Neuronal stem cell (in vitro differentiated cells): ENCODE data around the gene TSHZ2.
A peak's percentile ranks its signal among the peaks of the same experiment; 100 is the strongest.

Experiments
- DNase-seq: peaks from one replicate; pipeline ENCODE4 v3.0.0-alpha.2; 2013; ENCODE audit warnings: low spot score
- H2AFZ ChIP-seq: one replicate; pipeline ENCODE4 v1.6.1; 2013; ENCODE audit warnings: mild to moderate bottlenecking, low read length, inconsistent platforms
- H2AK5ac ChIP-seq: 2 replicates; pipeline ENCODE4 v1.6.1; 2013; ENCODE audit warnings: low read depth, mild to moderate bottlenecking, inconsistent platforms, low read length, moderate library complexity, mixed read lengths
- H2BK120ac ChIP-seq: 2 replicates; pipeline ENCODE4 v1.6.1; 2013; ENCODE audit warnings: low read depth, mild to moderate bottlenecking, inconsistent platforms, low read length, moderate library complexity, mixed read lengths
- H2BK12ac ChIP-seq: one replicate; pipeline ENCODE4 v1.6.1; 2013; ENCODE audit warnings: low read length, inconsistent platforms
- H2BK15ac ChIP-seq: 2 replicates; pipeline ENCODE4 v1.6.1; 2013; ENCODE audit warnings: mild to moderate bottlenecking, low read length, inconsistent platforms, mixed read lengths
- H2BK5ac ChIP-seq: one replicate; pipeline ENCODE4 v1.6.1; 2013; ENCODE audit warnings: inconsistent platforms, mild to moderate bottlenecking, low read length, moderate library complexity
- H3K14ac ChIP-seq: one replicate; pipeline ENCODE4 v1.6.1; 2013; ENCODE audit warnings: low read length, inconsistent platforms
- H3K18ac ChIP-seq: 2 replicates; pipeline ENCODE4 v1.6.1; 2013; ENCODE audit warnings: low read length, inconsistent platforms
- H3K23ac ChIP-seq: 2 replicates; pipeline ENCODE4 v1.6.1; 2013; ENCODE audit warnings: low read depth, mild to moderate bottlenecking, mixed read lengths, low read length, inconsistent platforms; ENCODE audit not compliant: poor library complexity
- H3K27ac ChIP-seq: replicated peaks from 3 replicates; pipeline ENCODE4 v1.5.1; 2013; ENCODE audit warnings: low read length, inconsistent platforms
- H3K27me3 ChIP-seq, 3 experiments: 2 replicates each; pipeline ENCODE4 v1.6.1; 2013; ENCODE audit warnings: low read length in 3 of 3, mild to moderate bottlenecking in 2 of 3, inconsistent platforms in 1 of 3, low read depth in 1 of 3, mixed read lengths in 1 of 3, moderate library complexity in 1 of 3; ENCODE audit not compliant: control insufficient read depth in 3 of 3, insufficient read depth in 3 of 3
- H3K36me3 ChIP-seq, 2 donors: replicated peaks in 1 of 2; 2 replicates each; pipeline ENCODE4 v1.6.1; 2013; ENCODE audit warnings: low read length in 2 of 2; ENCODE audit not compliant: control insufficient read depth in 2 of 2, insufficient read depth in 2 of 2
- H3K4ac ChIP-seq: 2 replicates; pipeline ENCODE4 v1.6.1; 2013; ENCODE audit warnings: inconsistent platforms, mild to moderate bottlenecking, low read length, moderate library complexity
- H3K4me1 ChIP-seq, 2 donors: 1 replicate in 1 of 2; 2 replicates in 1 of 2; pipeline ENCODE4 v1.6.1; 2013; ENCODE audit warnings: low read length in 2 of 2, low read depth in 1 of 2; ENCODE audit not compliant: control insufficient read depth in 2 of 2, insufficient read depth in 1 of 2
- H3K4me2 ChIP-seq: one replicate; pipeline ENCODE4 v1.6.1; 2013; ENCODE audit warnings: mild to moderate bottlenecking, low read length, inconsistent platforms; ENCODE audit not compliant: insufficient read depth, poor library complexity, severe bottlenecking
- H3K4me3 ChIP-seq, 2 donors: 2 replicates each; pipeline ENCODE4 v1.5.1; 2013; ENCODE audit warnings: low read length in 2 of 2, mild to moderate bottlenecking in 2 of 2, inconsistent platforms in 1 of 2, moderate library complexity in 1 of 2
- H3K79me1 ChIP-seq: one replicate; pipeline ENCODE4 v1.6.1; 2013; ENCODE audit warnings: low read depth, mild to moderate bottlenecking, inconsistent platforms, low read length, moderate library complexity
- H3K9ac ChIP-seq: one replicate; pipeline ENCODE4 v1.6.1; 2013; ENCODE audit warnings: mild to moderate bottlenecking, low read depth, low read length, inconsistent platforms; ENCODE audit not compliant: poor library complexity
- H3K9me3 ChIP-seq, 2 donors: replicated peaks in 1 of 2; 2 replicates each; pipeline versions ENCODE3 to v1.6.1; 2013; ENCODE audit warnings: low read length in 2 of 2, mild to moderate bottlenecking in 2 of 2, inconsistent platforms in 1 of 2, low read depth in 1 of 2, mixed read lengths in 1 of 2, moderate library complexity in 1 of 2; ENCODE audit not compliant: control insufficient read depth in 2 of 2, insufficient read depth in 1 of 2
- H4K8ac ChIP-seq: one replicate; pipeline ENCODE4 v1.6.1; 2013; ENCODE audit warnings: low read depth, mild to moderate bottlenecking, inconsistent platforms, low read length, moderate library complexity
- H4K91ac ChIP-seq: one replicate; pipeline ENCODE4 v1.6.1; 2013; ENCODE audit warnings: low read length, low read depth, mild to moderate bottlenecking, inconsistent platforms; ENCODE audit not compliant: poor library complexity
- WGBS, 2 donors: extraction: QIAGEN DNeasy Blood & Tissue Kit; methylation state at CpG; one replicate each; pipeline ENCODE4 v1.1.7; 2013; ENCODE audit warnings: missing lambda C conversion rate in 2 of 2, mixed read lengths in 1 of 2; ENCODE audit not compliant: insufficient read length in 2 of 2, insufficient replicate concordance in 1 of 2; ENCODE audit errors: extremely low coverage in 2 of 2; 5-methylcytosine and 5-hydroxymethylcytosine counted together

The TSHZ2 gene

DNA sequence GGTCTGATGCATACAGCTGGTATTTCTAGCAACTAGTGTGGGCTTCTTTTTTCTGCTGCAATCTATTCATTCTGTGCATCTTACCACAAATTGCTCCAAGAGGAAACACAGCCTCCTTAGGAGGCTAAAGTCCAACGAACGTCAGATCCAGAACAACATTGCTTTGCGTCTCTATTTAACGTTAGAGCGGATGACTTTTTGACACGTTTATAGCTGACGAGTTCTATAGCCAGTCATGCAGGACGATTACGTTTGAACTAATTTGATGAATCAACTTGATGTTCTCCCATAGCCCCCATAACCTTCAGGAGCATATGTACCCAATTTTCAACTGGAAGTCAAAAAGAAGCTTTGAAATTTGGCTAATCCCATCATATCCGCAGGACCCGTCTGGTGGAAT, 59.9 kb downstream of the TSHZ2 start:
- Histone ChIP-seq H3K9ac (no peak overlapping the region), H2AFZ (no peak overlapping the region), H3K23ac (no peak overlapping the region), H3K36me3 (no peaks in the 10 kb centered on the region), H3K4me3 (no peak overlapping the region), H4K91ac (no peak overlapping the region), H3K9me3 (no peaks in the 10 kb centered on the region), H3K18ac (no peak overlapping the region), H2BK120ac (no peak overlapping the region), H2BK12ac (no peak overlapping the region), H3K4me1 (peaks cover 3 to 11% of the 10 kb centered on the region in 2 donors), H3K14ac (no peak overlapping the region), H3K4ac (no peak overlapping the region), H3K79me1 (no peaks in the 10 kb centered on the region), H3K27ac (no peak overlapping the region), H3K4me2 (no peak overlapping the region), H2AK5ac (no peak overlapping the region), H4K8ac (no peak overlapping the region), H3K27me3 (no peaks in the 10 kb centered on the region), H2BK5ac (no peak overlapping the region), H2BK15ac (no peak overlapping the region)
- no CpG with 5 or more reads among the region's 11 CpGs for WGBS, 2 donors
- no peak for DNase-seq

- Histone ChIP-seq H3K4me3 (no peak overlapping the region), H2AFZ (no peak overlapping the region), H3K9me3 (no peaks in the 10 kb centered on the region), H3K79me1 (no peaks in the 10 kb centered on the region), H2BK120ac (no peak overlapping the region), H4K8ac (no peak overlapping the region), H3K18ac (no peak overlapping the region), H2BK12ac (no peak overlapping the region), H3K9ac (no peak overlapping the region), H3K27ac (no peak overlapping the region), H3K36me3 (no peaks in the 10 kb centered on the region), H3K23ac (no peak overlapping the region), H3K4me1 (peaks cover 6 to 10% of the 10 kb centered on the region in 2 donors), H2BK15ac (no peak overlapping the region), H3K14ac (no peak overlapping the region), H3K27me3 (no peaks in the 10 kb centered on the region), H2BK5ac (no peak overlapping the region), H4K91ac (no peak overlapping the region), H2AK5ac (no peak overlapping the region), H3K4me2 (no peak overlapping the region), H3K4ac (no peak overlapping the region)
- no peak for DNase-seq
- no CpG with 5 or more reads among the region's 5 CpGs for WGBS, 2 donors
Measured at GRCh38 chr20:53032478-53032932, 60.3 kb downstream of the TSHZ2 start.

DNA sequence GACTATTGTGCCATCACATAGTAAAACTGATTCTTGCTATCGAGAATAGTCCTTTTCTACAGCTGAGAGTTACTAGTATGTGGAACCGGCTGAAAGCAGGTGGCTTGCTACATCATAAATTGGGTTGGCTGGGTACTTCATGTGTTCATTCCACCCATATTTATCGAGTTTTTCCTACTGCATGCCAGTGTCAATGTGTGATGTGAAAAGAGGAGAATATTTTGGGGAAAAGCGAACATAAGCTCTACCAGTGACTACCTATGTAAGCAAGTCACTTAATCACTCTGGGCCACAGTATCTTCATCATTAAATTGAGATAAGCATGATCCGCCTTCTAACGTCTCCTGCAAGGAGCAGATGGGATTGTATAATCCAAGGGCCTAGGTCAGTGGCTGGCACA, 61.0 kb downstream of the TSHZ2 start:
- no peak overlapping the region for H3K27ac ChIP-seq
- H3K27me3 ChIP-seq, result no peaks in the 10 kb centered on the region
- DNase-seq, result no peak
- peaks cover 7 to 10% of the 10 kb centered on the region in 2 donors for H3K4me1 ChIP-seq
- H3K4ac ChIP-seq, result no peak overlapping the region
- no peak overlapping the region for H2AK5ac ChIP-seq
- no peak overlapping the region for H2AFZ ChIP-seq
- no CpG with 5 or more reads among the region's 6 CpGs for WGBS, 2 donors
- H4K8ac ChIP-seq, result no peak overlapping the region
- H3K79me1 ChIP-seq, result no peaks in the 10 kb centered on the region
- H3K18ac ChIP-seq, result no peak overlapping the region
- no peak overlapping the region for H2BK120ac ChIP-seq
- no peak overlapping the region for H2BK12ac ChIP-seq
- no peak overlapping the region for H3K4me3 ChIP-seq
- H4K91ac ChIP-seq, result no peak overlapping the region
- H3K36me3 ChIP-seq, result no peaks in the 10 kb centered on the region
- H3K9me3 ChIP-seq, result no peaks in the 10 kb centered on the region
- H3K23ac ChIP-seq, result no peak overlapping the region
- H3K4me2 ChIP-seq, result no peak overlapping the region
- H2BK5ac ChIP-seq, result no peak overlapping the region
- no peak overlapping the region for H2BK15ac ChIP-seq
- no peak overlapping the region for H3K9ac ChIP-seq
- no peak overlapping the region for H3K14ac ChIP-seq

DNA sequence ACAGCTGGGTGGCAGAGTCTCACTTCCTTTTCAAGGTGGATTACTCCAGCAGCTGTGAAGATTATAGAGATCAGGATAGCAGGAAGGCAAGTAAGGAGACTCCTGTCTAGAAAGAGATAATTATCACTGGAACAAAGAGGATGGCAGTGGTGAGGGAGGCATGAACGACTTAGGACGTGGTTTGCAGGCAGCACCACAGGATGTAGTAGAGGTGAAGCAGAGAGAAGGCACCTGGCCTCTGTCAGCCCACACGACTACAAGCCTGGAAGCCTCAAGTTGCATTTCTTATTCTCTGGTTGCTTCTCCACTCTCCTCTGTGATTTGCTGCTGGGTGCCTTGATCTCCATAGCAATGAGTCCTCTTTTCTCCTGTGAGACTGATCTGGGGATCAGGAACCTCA, 62.7 kb downstream of the TSHZ2 start:
- Histone ChIP-seq H3K23ac (no peak overlapping the region), H3K36me3 (no peaks in the 10 kb centered on the region), H3K4me1 (peaks cover 7 to 10% of the 10 kb centered on the region in 2 donors), H3K9me3 (no peaks in the 10 kb centered on the region), H3K9ac (no peak overlapping the region), H2AK5ac (no peak overlapping the region), H3K4ac (no peak overlapping the region), H4K8ac (no peak overlapping the region), H4K91ac (no peak overlapping the region), H2BK5ac (no peak overlapping the region), H2AFZ (no peak overlapping the region), H3K18ac (no peak overlapping the region), H3K4me2 (no peak overlapping the region), H3K4me3 (no peak overlapping the region), H3K14ac (no peak overlapping the region), H3K27ac (peak overlapping the region; percentile 19), H2BK120ac (no peak overlapping the region), H2BK12ac (no peak overlapping the region), H3K79me1 (no peaks in the 10 kb centered on the region), H3K27me3 (no peaks in the 10 kb centered on the region), H2BK15ac (no peak overlapping the region)
- no peak for DNase-seq
- no CpG with 5 or more reads among the region's 3 CpGs for WGBS, 2 donors
